SK-MEL-5 (cell line): Measurements from ENCODE around the gene EDEM2. TPM values are rescaled to one million over a fixed set of nuclear protein-coding genes. Genes with fewer than 3 reads are reported as not detected.
A peak's percentile ranks its signal among the peaks of the same experiment; 100 is the strongest.
"Not testable (repeated sequence)": the region's sequence is repeated elsewhere in the genome, so short reads cannot be mapped to it uniquely, and the experiment has no call there.

ENCODE experiments used
- DNase-seq: peaks from one replicate; pipeline ENCODE4 v3.0.0-alpha.2; 2016; ENCODE audit warnings: low read depth, low spot score
- in situ Hi-C: cut with HindIII; loops from 2 replicates; pipeline ENCODE4 v1.10.0; 2016; ENCODE audit warnings: low sequenced_read_pairs, high pct_unique_total_duplicates, low pct_unique_long_range_greater_than_20kb
- total RNA-seq: library from RNA; depleted of rRNA; stranded (reverse); fragments of >200 nt; shearing (Covaris generic); gene quantifications from 2 replicates; pipeline ENCODE4 v1.2.3, GENCODE V29; 2014

Gene EDEM2
- total RNA-seq, 1 experiment from 2014 or later = 103 TPM

DNA sequence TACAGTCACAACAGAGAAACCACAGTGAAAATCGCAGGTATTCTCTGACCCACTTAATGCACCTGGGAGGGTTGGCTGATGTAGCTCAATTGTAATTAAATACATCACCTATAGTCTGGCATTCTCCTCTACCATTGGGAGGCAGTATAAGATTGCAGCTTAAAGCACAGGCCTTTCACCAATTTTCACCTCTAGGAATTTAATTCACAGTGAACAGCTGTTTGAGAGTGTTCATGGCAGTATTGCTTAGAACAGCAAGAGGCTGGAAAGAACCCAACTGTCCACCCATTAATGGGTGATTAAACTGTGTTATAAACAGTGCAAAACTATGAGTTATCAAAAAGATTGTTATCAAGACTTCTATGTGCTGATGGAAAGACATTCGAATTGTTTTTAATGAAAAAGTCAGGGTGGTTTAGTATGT lies 2.0 kb downstream of the EDEM2 start:
- peak; percentile 84 for DNase-seq
- in situ Hi-C loops = no loop called here

DNA sequence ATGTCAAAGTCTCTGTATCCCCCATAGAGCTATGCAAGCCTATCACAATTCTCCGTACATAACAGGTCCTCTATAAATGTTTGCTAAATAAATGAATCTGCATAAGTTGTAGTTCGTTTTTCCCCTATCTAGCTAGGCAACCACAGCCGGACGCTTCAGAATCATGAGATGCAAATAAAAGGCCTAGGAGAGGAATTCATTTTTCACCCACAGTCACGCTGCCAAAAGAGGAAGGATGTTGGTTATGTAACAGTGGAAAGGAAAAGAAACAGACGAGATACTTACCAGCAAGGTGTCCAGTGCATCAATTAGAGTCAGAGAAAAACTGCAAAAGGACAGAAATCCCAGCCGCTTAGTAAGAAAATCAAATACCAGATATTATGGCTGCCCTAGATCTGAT lies 2.4 kb downstream of the EDEM2 start:
- no peak for DNase-seq
- in situ Hi-C loops = no loop called here

DNA sequence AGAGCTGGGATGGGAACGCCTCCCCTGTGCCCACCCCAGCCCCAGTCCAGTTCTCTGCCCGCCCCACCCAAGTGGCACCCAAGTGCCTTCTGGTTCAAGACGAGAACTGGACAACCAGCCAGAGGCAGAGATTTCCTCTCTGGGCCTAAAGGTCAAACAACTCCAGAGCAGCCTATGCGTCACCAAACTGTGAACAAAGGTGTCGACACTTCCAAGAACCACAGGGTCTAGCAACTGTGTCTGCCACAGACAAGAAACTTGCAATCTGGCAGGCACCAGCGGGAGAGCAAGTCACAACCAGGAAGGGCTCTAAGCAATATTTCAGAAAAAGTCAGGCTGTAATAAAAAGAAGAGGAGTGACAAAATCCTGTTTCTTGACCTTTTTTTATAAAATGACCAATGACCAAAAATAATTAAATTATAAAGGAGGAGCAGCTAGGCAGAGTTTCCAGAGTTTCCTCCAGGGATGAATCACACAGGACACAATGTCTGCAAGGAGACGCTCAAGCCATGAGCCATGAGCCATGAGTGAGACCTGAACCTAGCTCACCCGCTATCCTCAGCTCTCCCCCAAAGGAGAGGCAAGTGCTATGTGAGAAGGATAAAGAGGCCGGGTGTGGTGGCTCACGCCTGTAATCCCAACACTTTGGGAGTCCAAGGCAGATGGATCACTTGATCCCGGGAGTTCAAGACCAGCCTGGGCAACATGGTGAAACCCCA lies 11.1 kb downstream of the EDEM2 start:
- DNase-seq = no peak
- in situ Hi-C loops = no loop called here

DNA sequence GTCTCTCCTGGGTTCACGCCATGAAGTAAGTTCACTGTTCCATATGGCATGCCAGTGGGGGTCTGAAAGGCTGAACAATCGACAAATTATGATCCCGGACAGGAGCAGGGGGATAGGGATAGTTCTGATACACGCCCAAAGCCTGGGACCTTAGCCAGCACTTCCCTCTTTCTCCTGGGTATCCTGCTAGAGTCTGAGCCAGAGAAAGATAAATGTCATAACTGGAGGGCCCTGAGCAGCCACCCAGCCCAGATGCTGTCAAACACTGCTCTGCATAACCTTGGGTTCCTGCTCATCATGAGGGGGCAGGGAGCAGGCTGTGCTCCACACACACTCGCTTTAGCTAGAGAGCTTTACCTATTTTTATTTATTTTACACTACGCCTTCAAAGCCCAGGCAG lies 12.3 kb downstream of the EDEM2 start:
- in situ Hi-C loops = no loop called here

DNA sequence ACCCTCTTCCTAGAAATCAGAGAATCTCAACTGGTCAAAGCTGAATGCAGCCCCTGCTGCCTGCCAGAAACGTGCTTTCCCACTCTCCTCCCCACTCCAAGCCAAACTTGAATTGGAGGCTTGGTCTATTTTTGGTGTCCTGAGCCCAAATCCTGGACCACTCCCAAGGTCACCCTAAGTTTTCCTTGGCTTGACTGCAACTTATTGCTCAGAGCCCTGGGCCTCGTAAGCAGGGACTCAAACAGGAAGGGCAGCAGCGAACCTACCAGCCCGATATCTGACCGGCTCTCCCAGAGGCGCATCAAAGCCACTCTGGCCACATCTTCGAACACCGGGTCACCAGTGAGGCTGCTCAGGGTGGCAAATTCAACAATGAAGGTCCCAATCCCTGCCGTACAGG lies 12.7 kb downstream of the EDEM2 start:
- in situ Hi-C loops = no loop called here
- DNase-seq = no peak

More for the DNA sequence above, 12.3 kb downstream of the EDEM2 start:
- DNase-seq = no peak

DNA sequence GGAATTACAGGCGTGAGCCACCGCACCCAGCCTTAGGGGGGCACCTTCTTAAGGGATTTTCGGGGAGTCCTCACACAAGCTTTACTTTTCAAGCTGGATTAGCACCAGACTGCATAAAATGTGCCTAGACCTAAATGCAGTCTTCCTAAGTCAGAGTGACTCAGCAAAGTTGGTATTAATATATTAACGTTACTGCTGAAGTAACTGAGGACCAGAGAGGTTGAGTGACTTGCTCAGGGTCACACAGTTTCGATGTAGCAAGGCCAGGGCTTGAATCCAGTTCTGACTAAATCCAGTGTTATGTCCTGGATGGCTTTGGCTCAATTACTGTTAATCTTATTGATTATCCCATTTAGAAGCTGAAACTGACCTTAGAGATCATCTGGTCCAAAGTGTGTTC lies 13.4 kb downstream of the EDEM2 start:
- in situ Hi-C loops = no loop called here
- DNase-seq = no peak

DNA sequence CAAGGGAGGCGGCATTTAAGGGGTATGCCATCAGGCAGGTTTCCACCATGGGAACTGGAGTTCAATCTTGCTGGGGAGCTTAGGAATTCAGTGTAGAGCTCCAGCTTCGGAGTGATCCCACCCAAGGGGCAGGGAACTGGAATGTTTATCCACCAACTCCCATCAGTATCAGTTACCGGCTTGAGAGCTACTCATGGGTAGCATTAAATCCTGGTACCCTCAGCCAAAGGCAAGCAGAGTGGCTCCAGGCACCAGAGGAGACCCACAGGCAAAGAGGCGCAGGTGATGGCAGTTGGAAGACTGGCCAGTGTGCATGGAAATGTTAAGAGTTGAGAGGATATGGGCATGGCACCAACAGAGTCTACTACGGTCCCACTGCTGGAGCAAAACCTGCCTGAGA lies 14.1 kb downstream of the EDEM2 start:
- in situ Hi-C loops = no loop called here
- DNase-seq = no peak

DNA sequence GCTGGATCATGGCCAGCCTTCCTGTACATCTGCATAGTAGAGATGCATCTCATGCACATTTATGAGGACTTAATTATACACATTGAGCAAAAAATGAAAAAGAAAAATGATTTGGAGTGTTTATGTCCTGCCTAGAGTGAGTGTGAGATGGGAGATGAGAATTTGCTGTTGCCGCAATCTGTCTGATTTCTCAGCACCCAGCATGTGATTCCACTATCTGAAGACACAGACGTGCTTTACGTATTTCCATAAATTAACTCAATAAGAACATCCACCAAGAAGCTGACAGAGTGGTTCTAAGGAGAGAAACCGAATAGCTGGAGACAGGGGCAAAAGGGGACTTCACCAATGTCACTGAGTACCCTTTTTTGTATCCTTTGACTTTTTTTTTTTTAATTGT lies 15.2 kb downstream of the EDEM2 start:
- no peak for DNase-seq
- in situ Hi-C loops = no loop called here

DNA sequence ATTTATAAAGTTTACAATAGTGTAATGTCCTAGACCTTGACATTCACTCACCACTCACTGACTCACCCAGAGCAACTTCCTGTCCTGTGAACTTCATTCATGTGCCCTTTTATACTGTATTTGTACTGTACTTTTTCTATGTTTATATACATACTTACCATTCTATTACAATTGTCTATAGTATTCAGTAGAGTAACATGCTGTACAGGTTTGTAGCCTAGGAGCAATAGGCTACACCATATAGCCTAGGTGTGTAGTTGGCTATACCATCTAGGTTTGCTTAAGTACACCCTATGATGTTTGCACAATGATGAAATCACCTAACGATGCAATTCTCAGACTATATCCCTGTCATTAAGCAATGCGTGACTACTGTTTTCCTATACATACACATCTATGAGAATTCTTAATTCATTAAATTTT lies 17.5 kb downstream of the EDEM2 start:
- in situ Hi-C loops = no loop called here
- DNase-seq = peak; percentile 49

DNA sequence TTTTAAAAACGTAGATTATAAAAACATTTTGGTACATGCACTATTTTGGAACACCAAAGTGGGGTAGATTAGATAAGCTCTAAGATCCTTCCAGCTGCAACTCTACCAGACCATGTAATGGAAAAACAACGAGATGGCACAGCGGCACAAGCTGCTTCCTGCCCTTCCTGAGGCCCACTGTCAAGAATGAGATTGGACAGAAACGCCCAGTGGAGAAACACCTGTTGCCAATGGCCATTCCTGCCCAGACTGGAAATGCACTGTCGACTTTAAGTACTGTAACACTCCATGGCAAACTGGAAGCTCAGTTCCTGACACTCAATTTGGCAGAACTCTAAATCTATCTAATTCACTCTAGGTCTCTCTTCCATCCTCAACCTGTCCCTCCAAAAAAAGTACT lies 21.4 kb downstream of the EDEM2 start:
- DNase-seq = no peak
- in situ Hi-C loops = no loop called here

DNA sequence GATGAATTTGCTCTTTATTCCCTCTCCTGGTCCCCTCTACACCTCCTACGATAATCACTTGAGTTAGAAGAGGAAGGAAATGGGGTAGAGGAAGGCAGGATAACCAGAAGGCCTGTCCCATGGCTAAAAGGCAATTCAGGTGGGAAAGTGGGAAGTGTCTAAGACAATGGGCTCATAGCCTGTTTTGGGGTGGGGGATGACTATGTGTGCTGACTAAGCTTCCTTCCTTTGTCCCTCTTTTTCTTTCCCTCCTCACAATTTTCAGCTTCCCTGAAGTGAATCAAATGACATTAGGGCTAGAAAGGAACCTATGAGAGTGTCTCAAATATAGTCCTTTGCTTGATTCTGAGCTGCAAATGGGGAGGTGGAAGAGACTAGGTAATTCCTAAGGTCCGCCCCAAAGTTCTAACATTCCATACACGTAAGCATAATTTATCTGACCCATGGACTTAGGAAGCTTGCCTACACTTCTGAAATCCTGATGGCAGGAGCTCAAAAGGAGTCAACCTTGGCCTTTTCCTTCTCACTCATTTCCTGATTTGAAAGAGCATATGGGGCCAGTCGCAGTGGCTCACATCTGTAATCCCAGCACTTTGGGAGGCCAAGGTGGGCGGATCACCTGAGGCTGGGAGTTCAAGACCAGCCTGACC lies 24.3 kb downstream of the EDEM2 start:
- in situ Hi-C loops = no loop called here
- no peak for DNase-seq

DNA sequence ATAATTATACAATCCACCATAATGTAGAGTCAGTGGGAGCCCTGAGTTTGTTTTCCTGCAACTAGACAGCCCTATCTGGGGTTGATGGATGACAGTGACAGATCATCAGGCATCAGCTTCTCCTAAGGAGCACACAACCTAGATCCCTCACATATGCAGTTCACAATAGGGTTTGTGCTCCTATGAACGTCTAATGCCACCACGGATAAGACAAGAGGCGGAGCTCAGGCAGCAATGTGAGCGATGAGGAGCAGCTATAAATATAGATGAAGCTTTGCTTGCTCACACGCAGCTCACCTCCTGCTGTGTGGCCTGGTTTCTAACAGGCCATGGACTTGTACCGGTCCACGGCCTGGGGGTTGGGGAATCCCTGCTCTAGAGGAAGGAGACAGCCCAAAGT lies 25.9 kb downstream of the EDEM2 start:
- no peak for DNase-seq
- in situ Hi-C loops = no loop called here

DNA sequence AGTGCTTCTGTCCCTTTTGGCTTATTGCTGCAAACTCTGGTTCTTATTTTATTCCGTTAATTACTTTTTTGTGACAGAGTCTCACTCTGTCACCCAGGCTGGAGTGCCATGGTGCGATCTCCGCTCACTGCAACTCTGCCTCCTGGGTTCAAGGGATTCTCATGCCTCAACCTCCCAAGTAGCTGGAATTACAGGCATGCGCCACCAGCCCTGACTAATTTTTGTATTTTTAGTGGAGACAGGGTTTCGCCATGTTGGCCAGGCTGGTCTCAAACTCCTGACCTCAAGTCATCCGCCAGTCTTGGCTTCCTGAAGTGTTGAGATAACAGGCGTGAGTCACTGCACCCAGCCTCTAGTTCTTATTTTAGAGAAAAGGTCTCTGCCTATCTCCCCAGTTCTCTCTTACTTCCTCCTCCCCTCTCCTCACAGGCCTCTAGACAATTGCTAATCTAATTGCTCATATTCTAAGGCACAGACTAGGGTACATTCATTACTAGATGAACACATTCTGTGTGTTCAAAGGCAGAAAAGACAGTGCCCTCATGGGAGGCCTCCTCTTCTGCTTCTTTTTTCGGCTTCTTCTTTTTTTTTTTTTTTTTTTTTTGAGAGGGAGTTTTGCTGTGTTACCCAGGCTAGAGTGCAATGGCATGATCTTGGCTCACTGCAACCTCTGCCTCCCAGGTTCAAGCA lies 27.0 kb downstream of the EDEM2 start:
- in situ Hi-C loops = no loop called here
- DNase-seq = no peak

DNA sequence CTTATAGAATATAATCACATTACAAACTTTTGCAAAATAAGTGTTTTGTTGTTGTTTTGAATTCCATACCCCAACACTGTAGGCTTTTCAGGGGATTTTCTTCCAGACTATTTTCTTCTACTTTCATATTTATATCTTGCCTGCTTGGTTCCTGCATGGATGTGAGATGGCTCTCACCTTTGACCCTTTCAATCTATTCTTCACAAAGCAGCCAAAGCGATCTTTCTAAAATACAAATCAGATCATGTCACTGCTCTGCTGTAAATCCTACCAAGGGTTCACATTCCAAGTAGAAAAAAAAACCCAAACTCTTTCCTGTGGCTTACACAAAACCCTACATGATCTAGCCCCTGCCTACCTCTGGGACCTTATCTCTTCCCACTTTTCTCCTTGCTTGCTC lies 29.5 kb downstream of the EDEM2 start:
- no peak for DNase-seq

DNA sequence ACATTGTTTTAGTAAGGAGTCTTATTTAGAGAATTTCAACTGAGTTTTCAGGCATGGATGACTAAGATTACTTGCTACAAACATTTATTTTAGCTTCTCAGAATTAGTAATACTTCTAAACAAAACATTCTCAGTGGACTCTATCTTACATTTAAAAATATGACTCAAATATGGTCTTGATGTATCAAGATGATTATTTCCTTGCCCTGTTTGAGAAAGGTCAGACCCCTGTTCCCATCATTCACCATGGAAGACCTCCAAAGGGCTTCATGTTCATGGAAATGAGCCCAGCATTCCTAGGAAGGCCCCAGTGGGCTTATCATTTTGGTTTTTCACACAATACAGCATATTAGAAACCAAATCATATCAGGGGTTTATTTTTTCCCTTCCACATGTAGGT lies 29.9 kb downstream of the EDEM2 start:
- in situ Hi-C loops = no loop called here
- DNase-seq = no peak

More for the DNA sequence above, 29.5 kb downstream of the EDEM2 start:
- in situ Hi-C loops = no loop called here

DNA sequence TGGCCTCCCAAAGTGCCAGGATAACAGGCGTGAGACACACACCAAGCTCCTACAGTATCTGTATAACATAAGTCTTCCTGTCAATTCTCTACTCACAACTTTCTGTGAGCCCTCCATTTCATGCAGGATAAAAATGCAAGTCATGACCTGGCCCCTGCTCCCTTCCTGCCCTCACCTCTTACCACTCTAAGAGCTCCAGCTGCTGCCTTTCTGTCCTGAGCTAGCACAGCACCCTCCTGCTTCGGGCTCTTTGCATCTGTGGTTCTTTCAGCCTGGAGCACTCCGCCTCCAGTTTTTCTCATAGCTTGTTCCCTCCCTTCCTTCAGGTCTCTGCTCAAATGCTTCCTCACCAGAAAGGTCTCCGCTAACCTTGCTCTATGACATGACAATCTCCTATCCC lies 30.9 kb downstream of the EDEM2 start:
- no peak for DNase-seq

DNA sequence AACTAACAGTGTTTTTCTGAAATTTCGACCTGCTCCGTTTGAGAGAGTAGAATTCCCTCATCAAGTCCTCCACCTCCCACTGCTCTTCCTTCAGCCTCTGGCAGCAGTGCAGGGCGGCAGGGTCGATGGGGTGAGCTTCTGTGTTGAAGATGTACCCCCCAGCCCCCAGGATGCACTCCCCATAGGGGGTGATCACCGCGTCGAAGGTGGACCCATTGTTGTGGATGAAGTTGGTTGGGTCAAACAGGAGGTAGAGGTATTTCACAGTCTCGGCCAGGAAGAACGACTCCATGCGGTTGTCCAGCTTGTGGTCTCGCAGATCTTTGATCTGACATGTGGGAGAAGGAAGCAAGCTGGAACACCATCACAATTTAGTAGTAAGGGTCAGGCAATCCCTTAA lies 31.5 kb downstream of the EDEM2 start:
- in situ Hi-C loops = no loop called here
- DNase-seq = no peak

More for the DNA sequence above, 30.9 kb downstream of the EDEM2 start:
- in situ Hi-C loops = no loop called here

DNA sequence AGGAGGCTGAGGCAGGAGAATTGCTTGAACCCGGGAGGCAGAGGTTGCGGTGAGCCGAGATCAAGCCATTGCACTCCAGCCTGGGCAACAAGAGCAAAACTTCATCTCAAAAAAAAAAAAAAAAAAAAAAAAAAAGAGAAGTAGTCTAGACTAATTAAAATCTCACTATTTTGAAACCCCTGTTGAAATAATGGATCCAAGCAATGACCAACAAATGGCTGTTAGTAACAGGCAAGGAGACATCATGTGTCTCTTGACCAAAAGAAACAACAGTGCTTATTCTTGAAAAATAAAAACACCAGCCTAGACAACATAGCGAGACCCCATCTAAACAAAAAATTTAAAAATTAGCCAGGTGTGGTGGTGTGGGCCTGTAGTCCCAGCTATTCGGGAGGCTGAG lies 34.9 kb downstream of the EDEM2 start:
- in situ Hi-C loops, DNase-seq: not testable (repeated sequence)
